Stimulated activated CD4-positive, alpha-beta T cell treated with anti-CD3 and anti-CD28 coated beads, Interleukin-15, amount 100 ng/mL, for 24 hours (primary cell): ENCODE results near the gene FAM43A.
A peak's percentile ranks its signal among the peaks of the same experiment; 100 is the strongest.

Source experiments
- DNase-seq: peaks from one replicate; pipeline ENCODE4 v3.0.0-alpha.2; 2020

FAM43A gene

DNA sequence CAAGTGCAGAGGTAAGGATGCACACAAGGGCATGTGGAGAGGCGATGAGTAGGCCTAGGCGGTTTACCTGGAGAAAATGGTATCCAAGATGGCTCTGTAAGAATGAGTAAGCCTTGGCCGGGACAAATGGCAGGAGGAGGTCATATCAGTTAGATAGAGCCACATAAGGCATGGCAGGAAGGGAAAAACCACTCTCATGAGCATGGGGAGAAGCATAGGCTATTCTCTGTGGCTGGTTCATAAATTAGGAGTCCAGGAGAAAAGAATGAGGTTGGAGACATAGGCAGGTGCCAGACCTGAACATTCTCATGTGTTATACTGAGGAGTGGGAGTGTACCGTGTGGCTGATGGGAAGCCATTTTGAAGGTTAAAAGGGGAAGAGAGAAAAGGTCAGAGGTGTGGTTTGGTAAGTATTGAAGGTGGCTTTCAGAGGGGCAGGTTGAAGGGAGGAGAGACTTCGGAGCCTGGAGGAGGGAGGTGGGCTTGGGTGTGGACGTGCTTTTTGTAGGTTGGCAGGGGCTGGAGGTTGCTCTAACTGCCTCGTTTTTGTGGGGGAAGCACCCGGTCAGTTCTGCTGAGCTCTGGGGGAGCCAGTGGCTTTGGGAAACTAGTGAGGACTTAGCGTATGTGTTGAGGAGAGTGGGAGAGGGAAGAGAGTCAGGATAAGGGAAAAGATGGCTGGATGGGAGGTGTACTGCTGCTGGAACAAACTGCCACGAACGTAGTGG lies 4.6 kb upstream of the FAM43A start:
- DNase-seq = no peak

- DNase-seq = no peak
These were observed 3.4 kb upstream of the FAM43A start for GRCh38 chr3:194682189-194682693.

DNA sequence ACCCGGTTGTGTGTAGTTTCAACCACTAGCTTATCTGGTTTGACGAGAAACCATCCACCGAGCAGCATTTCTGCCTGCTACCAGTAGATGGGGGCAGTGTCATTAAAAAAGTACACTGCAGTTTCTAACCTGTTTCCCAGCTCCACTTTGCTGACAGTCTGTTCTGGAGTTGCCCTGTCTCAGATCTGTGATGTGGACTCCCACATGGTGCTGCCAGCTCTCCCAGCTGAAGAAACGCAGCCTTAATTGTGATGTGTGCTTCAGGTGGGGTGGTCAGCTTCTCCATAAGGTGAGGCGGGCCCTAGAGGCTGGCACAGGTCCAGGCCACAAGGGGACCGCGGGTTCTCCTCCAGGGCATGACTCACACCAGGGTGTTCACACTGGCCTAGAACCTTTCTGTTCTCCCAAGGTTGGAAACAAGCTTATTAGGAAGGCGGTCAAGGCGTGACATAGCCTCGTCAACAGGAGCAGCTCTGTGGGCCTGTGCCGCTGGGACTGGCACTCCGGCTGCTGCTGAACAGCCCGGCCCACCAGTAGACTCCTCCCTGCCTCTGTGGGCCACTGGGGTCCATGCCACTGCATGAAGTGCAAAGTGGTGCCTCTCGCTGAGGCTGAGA lies 2.9 kb upstream of the FAM43A start:
- peak; percentile 79 for DNase-seq

DNA sequence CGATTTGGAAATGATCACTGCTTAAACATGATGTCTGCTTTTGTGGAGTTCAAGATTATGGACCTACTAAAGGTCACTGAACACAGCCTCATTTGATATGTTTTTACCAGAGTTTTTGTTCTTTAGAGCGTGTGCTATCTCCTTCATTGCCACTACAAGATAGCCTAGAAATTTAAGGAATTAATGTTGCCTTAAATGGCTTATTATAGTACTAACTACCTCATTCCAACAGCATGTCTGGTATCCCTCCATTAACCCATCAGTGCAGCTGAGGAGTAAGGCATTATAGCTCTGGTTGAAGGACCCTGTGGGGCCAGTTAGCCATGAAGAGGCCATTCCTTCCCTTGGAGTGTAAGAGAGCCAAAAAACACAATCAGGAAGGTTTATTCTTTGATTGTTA lies 2.3 kb upstream of the FAM43A start:
- no peak for DNase-seq

DNA sequence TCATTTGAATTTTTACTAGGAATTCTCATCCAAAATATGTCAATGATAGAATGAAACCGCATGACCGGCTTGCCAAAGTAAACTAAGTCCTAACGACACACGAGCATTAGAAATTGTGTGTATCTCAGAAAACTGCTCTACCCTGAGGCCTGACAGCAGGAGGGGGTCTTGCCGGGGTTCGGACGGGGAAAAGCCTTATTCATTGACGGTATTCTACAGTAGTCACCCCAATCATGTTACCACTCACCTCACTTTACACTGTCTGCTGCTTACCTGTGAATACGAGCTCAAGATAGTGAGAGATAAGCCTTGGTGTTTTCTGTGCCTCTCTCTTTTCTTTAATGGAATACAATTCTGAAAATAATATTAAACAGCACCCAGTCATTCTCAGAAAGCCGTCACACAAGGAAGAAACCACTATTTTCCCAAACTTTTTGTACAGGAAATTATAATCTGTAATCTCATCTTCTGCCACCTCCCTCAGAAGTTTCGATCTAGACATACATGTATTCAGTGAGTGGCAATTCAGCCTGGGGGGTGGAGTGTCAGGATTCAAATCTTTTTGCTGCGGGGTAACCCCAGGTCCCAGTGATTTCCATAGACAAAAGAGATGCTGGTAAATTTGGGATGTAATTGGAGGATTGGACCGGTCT lies 492 bp upstream of the FAM43A start:
- DNase-seq = peak; percentile 32

GRCh38 chr3:194686414-194686815 lies 732 bp downstream of the FAM43A start:
- DNase-seq = no peak

- peak; percentile 42 for DNase-seq
These were observed 1.3 kb downstream of the FAM43A start for GRCh38 chr3:194686816-194687637.

GRCh38 chr3:194687638-194688199 lies 2.0 kb downstream of the FAM43A start:
- DNase-seq = peak; percentile 90

DNA sequence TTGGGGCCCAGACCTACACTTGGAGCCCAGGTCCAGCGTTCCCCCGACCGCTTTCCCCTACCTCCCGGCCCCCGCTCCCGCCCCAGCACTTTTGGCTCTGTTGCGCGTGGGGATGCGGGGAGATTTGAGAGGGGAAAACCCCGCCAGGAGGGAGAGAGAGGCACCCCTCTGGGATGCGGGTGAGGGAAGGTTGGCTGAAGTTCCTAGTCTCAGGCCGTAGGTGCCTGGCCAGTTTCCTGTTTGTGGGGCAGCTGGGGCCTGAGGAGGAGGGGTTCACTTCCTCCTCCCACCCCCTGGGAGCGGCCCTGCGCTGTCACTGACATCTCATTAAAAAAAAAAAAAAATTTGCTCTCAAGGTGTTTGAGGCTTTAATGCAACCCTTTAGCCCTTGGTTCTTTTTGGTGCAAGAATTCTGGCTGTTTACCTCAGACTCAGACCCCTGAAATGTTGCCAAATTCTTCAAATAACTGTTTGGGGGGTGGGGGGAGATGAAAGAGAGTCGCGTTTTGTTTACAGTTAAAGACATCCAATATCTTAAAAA lies 2.6 kb downstream of the FAM43A start:
- peak; percentile 33 for DNase-seq

DNA sequence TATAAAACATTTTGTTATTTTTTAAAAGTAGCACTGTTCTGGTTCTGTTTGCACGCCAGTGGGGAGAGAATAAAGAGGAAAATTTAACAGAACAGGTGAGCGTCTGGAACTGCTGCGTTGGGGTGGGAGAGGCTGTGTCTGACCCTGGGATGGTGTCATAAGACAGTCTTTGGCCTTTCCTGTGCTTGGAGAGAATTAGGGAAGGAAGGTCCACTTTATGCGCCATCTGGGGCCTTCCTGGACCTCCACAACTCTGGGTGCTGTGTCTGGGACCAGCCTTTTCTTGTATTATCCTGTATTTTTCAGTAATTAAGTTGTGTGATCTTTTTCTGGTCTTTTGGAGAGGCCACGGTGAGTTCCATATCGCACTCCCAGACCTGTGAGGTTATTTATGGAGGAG lies 3.3 kb downstream of the FAM43A start:
- DNase-seq = no peak

- DNase-seq = peak; percentile 26
These were observed 3.8 kb downstream of the FAM43A start for GRCh38 chr3:194689493-194689944.

DNA sequence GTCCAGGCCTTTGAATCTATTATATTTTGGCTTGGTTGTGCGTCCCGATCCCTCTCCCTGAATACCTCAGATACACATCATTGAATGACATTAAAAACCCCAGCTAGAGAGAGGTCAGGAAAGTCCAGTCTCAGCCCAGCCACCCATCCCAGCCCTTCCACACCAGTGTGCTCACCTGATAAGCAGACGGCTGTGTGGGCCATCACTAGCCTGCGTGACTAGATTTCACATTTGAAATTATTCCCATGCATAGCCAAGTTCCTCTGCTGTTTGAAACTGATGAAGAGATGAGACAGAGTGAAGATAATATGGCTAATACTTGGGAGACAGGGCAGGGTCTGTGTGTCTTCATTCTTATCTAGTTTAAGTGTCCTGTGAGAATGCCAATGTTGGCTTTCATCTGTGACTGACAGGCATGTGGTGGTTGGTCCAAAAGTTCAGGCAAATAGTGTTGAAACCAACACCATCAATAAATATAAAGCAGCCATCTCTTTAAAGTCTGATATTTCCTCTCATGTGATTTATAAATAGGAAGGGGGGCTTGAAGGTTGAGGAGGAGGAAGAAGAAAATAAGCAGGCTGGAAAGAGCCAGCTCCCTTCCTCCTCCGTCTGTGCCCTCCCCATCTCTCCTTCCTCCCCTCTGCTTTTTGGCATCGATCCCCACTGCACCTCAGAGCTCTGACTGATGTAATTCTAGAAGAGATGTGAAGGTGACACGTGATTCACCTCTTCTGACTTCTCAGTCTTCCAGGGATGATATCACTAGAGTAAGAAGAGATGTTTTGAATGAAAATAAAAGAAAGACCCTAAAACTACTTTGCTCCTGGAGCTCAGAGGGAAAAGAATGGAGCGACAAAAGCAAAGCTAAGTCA lies 5.1 kb downstream of the FAM43A start:
- no peak for DNase-seq

- no peak for DNase-seq
These were observed 6.0 kb downstream of the FAM43A start for GRCh38 chr3:194691481-194692283.

GRCh38 chr3:194696702-194697101 lies 11.0 kb downstream of the FAM43A start:
- no peak for DNase-seq

DNA sequence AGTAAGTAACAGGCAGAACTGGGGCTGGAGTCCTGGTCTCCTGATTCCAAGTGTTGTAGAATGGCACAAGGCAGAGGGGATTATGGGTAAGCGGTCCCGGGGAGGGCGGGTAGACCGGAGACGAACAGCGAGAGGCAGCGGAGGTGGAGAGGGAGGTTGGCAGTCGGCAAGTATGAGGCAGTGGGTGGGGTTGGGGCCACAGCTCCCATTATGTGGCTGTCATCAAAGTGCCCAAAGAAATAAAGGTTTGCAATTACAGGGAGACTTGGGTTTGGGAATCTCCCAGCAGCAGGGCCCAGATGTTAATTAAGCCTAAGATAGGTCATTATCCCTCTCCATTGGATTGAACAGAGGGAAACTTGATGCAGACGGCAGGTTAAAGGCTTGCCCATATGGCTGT lies 16.9 kb downstream of the FAM43A start:
- DNase-seq = no peak

GRCh38 chr3:194705227-194705626 lies 19.5 kb downstream of the FAM43A start:
- no peak for DNase-seq

DNA sequence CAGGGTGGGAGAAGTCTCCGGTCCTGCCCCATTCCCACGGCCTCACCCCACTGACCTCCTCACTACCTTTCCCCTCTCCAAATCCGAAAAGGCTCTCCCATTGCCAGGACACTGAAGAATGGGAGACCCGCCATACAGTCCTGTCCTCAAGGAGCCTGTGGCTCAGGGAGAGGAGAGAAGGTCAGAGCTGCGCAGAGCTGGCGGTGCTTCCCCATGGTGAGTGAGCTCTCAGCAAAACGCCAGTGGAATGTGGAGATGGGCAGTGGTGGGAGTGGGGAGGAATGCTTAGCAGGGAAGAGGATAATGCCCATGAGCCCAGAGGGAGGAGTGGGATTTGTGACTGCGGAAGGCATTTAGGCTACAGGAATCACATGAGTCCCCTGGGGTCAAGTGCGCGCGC lies 20.1 kb downstream of the FAM43A start:
- no peak for DNase-seq

DNA sequence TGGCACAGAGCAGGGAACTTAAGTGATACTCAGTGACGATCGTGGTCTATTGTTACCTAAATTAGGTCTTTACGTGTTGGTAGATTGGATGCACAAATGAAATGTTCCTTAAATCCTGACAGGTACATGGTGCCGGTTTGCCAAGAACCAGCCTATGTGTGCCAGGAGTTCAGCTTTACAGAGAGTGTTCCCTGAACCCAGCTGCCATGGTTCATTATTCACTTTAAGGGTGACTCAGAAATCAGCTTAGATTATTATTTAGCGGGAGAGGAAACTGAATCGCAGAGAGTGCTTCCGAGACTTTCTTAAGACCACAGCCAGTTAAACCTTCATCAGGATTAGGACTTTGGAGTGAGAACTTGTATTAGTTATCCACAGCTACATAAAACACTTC lies 21.5 kb downstream of the FAM43A start:
- DNase-seq = no peak

DNA sequence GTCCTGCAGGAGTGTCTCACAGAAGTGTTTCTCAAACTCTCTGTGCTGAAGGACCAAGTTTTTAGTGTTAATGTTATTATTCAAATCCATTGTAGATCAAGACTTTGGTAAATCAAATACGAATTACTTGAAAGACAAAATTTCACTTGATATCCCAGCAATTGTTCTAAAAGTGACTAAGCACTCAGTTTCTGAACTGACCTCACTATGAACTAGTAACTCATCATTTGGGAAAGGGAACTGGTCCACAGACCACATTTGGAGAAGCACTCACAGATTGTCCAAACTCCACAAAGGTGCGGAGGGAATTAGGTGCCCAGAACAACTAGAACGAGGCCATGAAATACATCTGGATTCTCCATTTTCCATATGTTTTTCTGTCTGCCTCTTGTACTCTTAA lies 25.6 kb downstream of the FAM43A start:
- DNase-seq = no peak

DNA sequence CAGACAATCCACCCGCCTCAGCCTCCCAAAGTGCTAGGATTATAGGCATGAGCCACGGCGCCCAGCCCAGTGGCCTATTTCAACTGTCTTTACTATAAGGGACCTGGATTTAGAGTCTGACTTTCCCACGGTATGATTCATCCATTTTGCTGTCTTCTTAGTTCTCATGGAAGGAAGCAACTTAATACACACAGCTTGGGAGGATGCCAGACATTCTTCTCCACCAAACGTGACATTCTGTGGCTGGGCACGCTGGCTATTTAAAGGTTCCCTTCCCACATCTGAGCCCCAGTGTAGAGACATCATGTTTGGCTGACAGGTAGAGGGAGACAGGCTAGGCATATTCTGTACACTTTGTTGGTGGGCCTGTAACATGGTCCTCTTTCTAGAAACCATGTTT lies 26.2 kb downstream of the FAM43A start:
- DNase-seq = no peak
